Measurements from ENCODE around the gene GPR31. TPM values are rescaled to one million over a fixed set of nuclear protein-coding genes. Genes with fewer than 3 reads are reported as not detected.
A peak's percentile ranks its signal among the peaks of the same experiment; 100 is the strongest.

Gene GPR31
- polyA plus RNA-seq, 3 donors = not detected

DNA sequence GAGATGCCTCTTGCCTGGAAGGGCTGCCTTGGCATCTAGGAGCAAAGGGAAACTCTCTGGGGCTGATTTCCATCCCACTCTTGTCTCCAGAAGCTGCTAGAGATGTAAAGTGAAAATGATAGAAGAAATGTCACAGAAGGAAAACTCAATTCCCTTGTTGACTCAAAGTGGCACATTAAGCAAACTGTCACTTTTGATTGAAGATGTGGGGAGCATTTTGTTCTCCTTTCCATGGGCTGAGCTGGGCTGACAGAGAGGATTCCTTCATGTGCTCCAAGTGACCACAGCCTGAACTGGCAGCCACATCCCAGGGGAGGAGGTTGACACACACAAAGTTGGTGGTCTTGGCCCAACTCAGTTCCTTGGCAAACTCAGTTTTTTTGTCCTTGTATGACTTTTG, 9.8 kb downstream of the GPR31 start:
- Histone ChIP-seq H3K79me2 (ENCODE audit: insufficient read depth, low read length) (no peaks in the 10 kb centered on the region), H3K4me3 (replicated peaks in 1 of 3; ENCODE audit: low read depth in 2 of 3, low read length in 3 of 3) (no peak overlapping the region), H2AFZ (ENCODE audit: insufficient read depth, low read depth, low read length, poor library complexity, severe bottlenecking) (no peak overlapping the region), H3K4me2 (replicated peaks; ENCODE audit: extremely low read depth, low read length, poor library complexity, severe bottlenecking) (no peak overlapping the region), H3K36me3 (replicated peaks in 1 of 2; ENCODE audit: control insufficient read depth in 1 of 2, insufficient read depth in 2 of 2, low read length in 2 of 2) (no peaks in the 10 kb centered on the region), H3K27ac (ENCODE audit: low read depth in 1 of 2, low read length in 2 of 2) (no peak overlapping the region), H3K27me3 (ENCODE audit: control insufficient read depth in 2 of 2, insufficient read depth in 2 of 2, low read length in 2 of 2) (no peaks in the 10 kb centered on the region), H3K4me1 (ENCODE audit: control insufficient read depth in 1 of 2, insufficient read depth in 2 of 2, low read length in 2 of 2) (peaks cover 0 to 13% of the 10 kb centered on the region in 2 donors), H3K9me3 (replicated peaks in 1 of 2; ENCODE audit: control insufficient read depth in 1 of 2, insufficient read depth in 1 of 2, low read length in 2 of 2) (no peaks in the 10 kb centered on the region), H4K20me1 (ENCODE audit: insufficient read depth, low read length) (no peaks in the 10 kb centered on the region), H3K9ac (ENCODE audit: insufficient read depth, low read length, poor library complexity, severe bottlenecking) (no peak overlapping the region)
- peaks cover 21% of the 10 kb centered on the region for H3K4me1 Mint-ChIP-seq
- TF ChIP-seq CTCF (IDR thresholded peaks at IDR 0.05) = no peak
- H3K36me3 Mint-ChIP-seq = no peaks in the 10 kb centered on the region
- DNase-seq = no peak
- intact Hi-C loops (cut with micrococcal nuclease) = loop anchor here in 1 of 2 donors (10.0 kb wide), 2 partner anchors 103 to 153 kb away; partner anchors contain the start of gene CEP43
- H3K9me3 Mint-ChIP-seq = peaks cover 0 to 4% (median 0%) of the 10 kb centered on the region in 7 donors
- H3K27me3 Mint-ChIP-seq (ENCODE audit: low read depth in 3 of 3) = peaks cover 3 to 9% (median 6%) of the 10 kb centered on the region in 3 donors
- no peak overlapping the region for H3K4me3 Mint-ChIP-seq
- peak overlapping the region in 1 of 7 donors; percentile 43 for H3K27ac Mint-ChIP-seq

DNA sequence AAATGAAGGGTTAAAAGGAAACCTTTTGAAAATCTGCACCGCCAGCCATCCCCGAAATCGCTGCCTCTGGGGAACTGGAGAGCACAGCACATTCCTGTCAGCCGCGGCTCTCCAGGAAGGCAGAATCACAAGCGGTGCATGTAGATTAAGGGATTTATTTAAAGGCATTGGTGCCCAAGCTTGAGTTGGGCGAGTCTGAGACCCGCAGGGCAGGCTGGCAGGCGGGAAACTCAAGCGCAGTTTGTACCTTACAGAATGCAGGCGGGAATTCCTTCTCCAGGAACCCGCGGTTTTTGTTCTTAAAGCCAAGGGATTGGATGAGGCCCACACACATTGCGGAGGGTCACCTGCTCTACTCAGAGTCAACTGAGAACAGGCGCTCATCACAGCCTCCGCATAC, 10.8 kb downstream of the GPR31 start:
- Mint-ChIP-seq H3K27ac (no peak overlapping the region), H3K27me3 (ENCODE audit: low read depth in 3 of 3) (peaks cover 3 to 9% (median 9%) of the 10 kb centered on the region in 3 donors), H3K4me3 (peak overlapping the region in 1 of 2 donors; percentile 13), H3K9me3 (peaks cover 0 to 4% (median 0%) of the 10 kb centered on the region in 7 donors), H3K4me1 (peaks cover 19% of the 10 kb centered on the region), H3K36me3 (no peaks in the 10 kb centered on the region)
- no peak for DNase-seq
- TF ChIP-seq CTCF (IDR thresholded peaks at IDR 0.05) = no peak
- no peaks in the 10 kb centered on the region for H3K36me3 ChIP-seq (replicated peaks in 1 of 2; ENCODE audit: control insufficient read depth in 1 of 2, insufficient read depth in 2 of 2, low read length in 2 of 2)
- H3K9me3 ChIP-seq (replicated peaks in 1 of 2; ENCODE audit: control insufficient read depth in 1 of 2, insufficient read depth in 1 of 2, low read length in 2 of 2) = no peaks in the 10 kb centered on the region
- H4K20me1 ChIP-seq (ENCODE audit: insufficient read depth, low read length) = no peaks in the 10 kb centered on the region
- intact Hi-C loops (cut with micrococcal nuclease) = loop anchor here in 1 of 2 donors (10.0 kb wide), 2 partner anchors 102 to 152 kb away; partner anchors contain the start of gene CEP43
- no peaks in the 10 kb centered on the region for H3K79me2 ChIP-seq (ENCODE audit: insufficient read depth, low read length)
- H2AFZ ChIP-seq (ENCODE audit: insufficient read depth, low read depth, low read length, poor library complexity, severe bottlenecking) = peak overlapping the region; percentile 26
- H3K4me1 ChIP-seq (ENCODE audit: control insufficient read depth in 1 of 2, insufficient read depth in 2 of 2, low read length in 2 of 2) = peaks cover 0 to 12% of the 10 kb centered on the region in 2 donors
- H3K4me3 ChIP-seq (replicated peaks in 1 of 3; ENCODE audit: low read depth in 2 of 3, low read length in 3 of 3) = peak overlapping the region in 1 of 3 experiments; percentile 27
- H3K4me2 ChIP-seq (replicated peaks; ENCODE audit: extremely low read depth, low read length, poor library complexity, severe bottlenecking) = peak overlapping the region; percentile 55
- H3K27ac ChIP-seq (ENCODE audit: low read depth in 1 of 2, low read length in 2 of 2) = no peak overlapping the region
- H3K27me3 ChIP-seq (ENCODE audit: control insufficient read depth in 2 of 2, insufficient read depth in 2 of 2, low read length in 2 of 2) = no peaks in the 10 kb centered on the region
- H3K9ac ChIP-seq (ENCODE audit: insufficient read depth, low read length, poor library complexity, severe bottlenecking) = no peak overlapping the region
- 86% methylated on average over 16 of the region's 16 CpGs for WGBS (ENCODE audit: insufficient coverage)
